Fibroblast of pulmonary artery (primary cell): ENCODE measurements around the gene PSMA7.

Experiments
- DNase-seq: peaks from one replicate; pipeline ENCODE4 v3.0.0-alpha.2; 2010; ENCODE audit warnings: low read depth
- H3K4me3 ChIP-seq: replicated peaks from 2 replicates; pipeline ENCODE4 v1.5.1; 2011; ENCODE audit warnings: low read depth, mild to moderate bottlenecking, control low read depth, low read length, moderate library complexity
- CTCF ChIP-seq: IDR thresholded peaks from 2 replicates; pipeline ENCODE4 v1.5.1; 2011; ENCODE audit warnings: mild to moderate bottlenecking, control low read depth, low read length, inconsistent platforms; ENCODE audit errors: missing control alignments

The PSMA7 gene

GRCh38 chr20:62120365-62120762 lies 22.8 kb downstream of the PSMA7 start:
- no peak overlapping the region for H3K4me3 ChIP-seq
- no peak for TF ChIP-seq CTCF
- DNase-seq, result no peak

- TF ChIP-seq CTCF, result no peak
- no peak overlapping the region for H3K4me3 ChIP-seq
- DNase-seq, result no peak
Observed at GRCh38 chr20:62119591-62120364, 23.4 kb downstream of the PSMA7 start.

- no peak for DNase-seq
- H3K4me3 ChIP-seq, result no peak overlapping the region
- TF ChIP-seq CTCF, result no peak
Observed at GRCh38 chr20:62119115-62119514, 24.1 kb downstream of the PSMA7 start.

- DNase-seq, result no peak
- no peak for TF ChIP-seq CTCF
- H3K4me3 ChIP-seq, result no peak overlapping the region
Observed at GRCh38 chr20:62118113-62119043, 24.8 kb downstream of the PSMA7 start.

- DNase-seq, result no peak
- H3K4me3 ChIP-seq, result no peak overlapping the region
- no peak for TF ChIP-seq CTCF
Observed at GRCh38 chr20:62117658-62118057, 25.5 kb downstream of the PSMA7 start.

- H3K4me3 ChIP-seq, result no peak overlapping the region
- TF ChIP-seq CTCF, result no peak
- no peak for DNase-seq
Observed at GRCh38 chr20:62117362-62117646, 25.9 kb downstream of the PSMA7 start.
